HG03103 (cell line): ENCODE results near the gene UMODL1.

Experiments
- ATAC-seq: cut with Tn5 transposase; IDR thresholded peaks from one replicate; pipeline ENCODE4 v1.9.1; 2021; ENCODE audit warnings: low read depth; ENCODE audit not compliant: unreplicated experiment

The UMODL1 gene

GRCh38 chr21:42071146-42071737 is at the start of gene UMODL1:
TSS of gene UMODL1 (plus strand) at chr21:42071317. CDS start at chr21:42071317, 0 bp downstream.
- no peak for ATAC-seq

- ATAC-seq, result no peak
Measured at GRCh38 chr21:42021371-42022090, 49.6 kb upstream of the UMODL1 start.

- ATAC-seq, result no peak
Measured at GRCh38 chr21:42022091-42022430, 49.1 kb upstream of the UMODL1 start.

- ATAC-seq, result no peak
Measured at GRCh38 chr21:42022906-42023305, 48.2 kb upstream of the UMODL1 start.

- ATAC-seq, result no peak
Measured at GRCh38 chr21:42025376-42026081, 45.6 kb upstream of the UMODL1 start.

- ATAC-seq, result no peak
Measured at GRCh38 chr21:42026082-42026435, 45.1 kb upstream of the UMODL1 start.

GRCh38 chr21:42027085-42027821 is 43.9 kb upstream of the UMODL1 start:
- no peak for ATAC-seq

- no peak for ATAC-seq
Measured at GRCh38 chr21:42027822-42028765, 43.0 kb upstream of the UMODL1 start.

- ATAC-seq, result no peak
Measured at GRCh38 chr21:42028766-42029425, 42.2 kb upstream of the UMODL1 start.

GRCh38 chr21:42030311-42030710 is 40.8 kb upstream of the UMODL1 start:
- ATAC-seq, result no peak

- ATAC-seq, result no peak
Measured at GRCh38 chr21:42031241-42031640, 39.9 kb upstream of the UMODL1 start.

GRCh38 chr21:42031816-42032215 is 39.3 kb upstream of the UMODL1 start:
- ATAC-seq, result no peak

GRCh38 chr21:42032266-42032665 is 38.9 kb upstream of the UMODL1 start:
- no peak for ATAC-seq

GRCh38 chr21:42032968-42033367 is 38.1 kb upstream of the UMODL1 start:
- ATAC-seq, result no peak

- ATAC-seq, result no peak
Measured at GRCh38 chr21:42036313-42036712, 34.8 kb upstream of the UMODL1 start.

- ATAC-seq, result no peak
Measured at GRCh38 chr21:42037516-42037915, 33.6 kb upstream of the UMODL1 start.

- no peak for ATAC-seq
Measured at GRCh38 chr21:42037943-42038342, 33.2 kb upstream of the UMODL1 start.

GRCh38 chr21:42038393-42038792 is 32.7 kb upstream of the UMODL1 start:
- ATAC-seq, result no peak

GRCh38 chr21:42038826-42039425 is 32.2 kb upstream of the UMODL1 start:
- no peak for ATAC-seq
